NCI-H2227 (cell line): Measurements from ENCODE around the gene SYT14.
"Not testable (repeated sequence)": the region's sequence is repeated elsewhere in the genome, so short reads cannot be mapped to it uniquely, and the experiment has no call there.

Experiments used
- DNase-seq: peaks from one replicate; lab custom pipeline; 2025; ENCODE audit not compliant: unreplicated experiment; lab: John Stamatoyannopoulos, UW

Gene SYT14

GRCh38 chr1:210112906-210113305, 174.9 kb downstream of the SYT14 start:
- DNase-seq, result not testable (repeated sequence)

GRCh38 chr1:210117198-210117597, 179.2 kb downstream of the SYT14 start:
- DNase-seq, result no peak

- no peak for DNase-seq
Observed at GRCh38 chr1:210117681-210118170, 179.7 kb downstream of the SYT14 start.

- DNase-seq, result no peak
Observed at GRCh38 chr1:210123383-210123782, 185.4 kb downstream of the SYT14 start.

GRCh38 chr1:210123924-210124589, 186.0 kb downstream of the SYT14 start:
- no peak for DNase-seq

GRCh38 chr1:210124736-210125135, 186.7 kb downstream of the SYT14 start:
- DNase-seq, result no peak

GRCh38 chr1:210125143-210125542, 187.1 kb downstream of the SYT14 start:
- no peak for DNase-seq

- no peak for DNase-seq
Observed at GRCh38 chr1:210129092-210129491, 191.1 kb downstream of the SYT14 start.

GRCh38 chr1:210129759-210130158, 191.7 kb downstream of the SYT14 start:
- DNase-seq, result no peak

- DNase-seq, result no peak
Observed at GRCh38 chr1:210132582-210132981, 194.6 kb downstream of the SYT14 start.

- peak; percentile 82 for DNase-seq
Observed at GRCh38 chr1:210143465-210144062, 205.5 kb downstream of the SYT14 start.

GRCh38 chr1:210144736-210145135, 206.7 kb downstream of the SYT14 start:
- DNase-seq, result no peak

- DNase-seq, result peak; percentile 72
Observed at GRCh38 chr1:210151052-210151672, 213.1 kb downstream of the SYT14 start.

GRCh38 chr1:210159211-210159610, 221.2 kb downstream of the SYT14 start:
- DNase-seq, result peak; percentile 14

- no peak for DNase-seq
Observed at GRCh38 chr1:210170220-210170619, 232.2 kb downstream of the SYT14 start.

GRCh38 chr1:210174133-210174532, 236.1 kb downstream of the SYT14 start:
- DNase-seq, result no peak

GRCh38 chr1:210185063-210185462, 247.0 kb downstream of the SYT14 start:
- DNase-seq, result no peak

GRCh38 chr1:210187849-210188606, 250.0 kb downstream of the SYT14 start:
- DNase-seq, result not testable (repeated sequence)

- DNase-seq, result no peak
Observed at GRCh38 chr1:210189426-210189825, 251.4 kb downstream of the SYT14 start.

GRCh38 chr1:210195635-210196160, 257.7 kb downstream of the SYT14 start:
- no peak for DNase-seq

GRCh38 chr1:210196266-210196665, 258.2 kb downstream of the SYT14 start:
- DNase-seq, result not testable (repeated sequence)
